ENCODE data around the gene TSPAN7. TPM values are rescaled to one million over a fixed set of nuclear protein-coding genes. Genes with fewer than 3 reads are reported as not detected.

TSPAN7 gene
- total and polyA plus RNA-seq, 9 of the 15 experiments (the other 6 are each of a cell fraction or from before 2014, with no cell fraction given): 0.07 to 0.29 (median 0.12) TPM; not detected in 1

- TF ChIP-seq USF2 (CRISPR knock-in tag; IDR thresholded peaks at IDR 0.05): peak; percentile 44; the same call in 1 of the 2 replicates
- TF ChIP-seq RNF219 (CRISPR knock-in tag; IDR thresholded peaks at IDR 0.05): no peak
- TF ChIP-seq BDP1 (IDR thresholded peaks at IDR 0.05; ENCODE audit: insufficient read depth, insufficient read length): no peak
- TF ChIP-seq HES1 (IDR thresholded peaks at IDR 0.05; ENCODE audit: low read depth): no peak
- no peak for TF ChIP-seq IRF1 (CRISPR knock-in tag; IDR thresholded peaks at IDR 0.05; ENCODE audit: borderline replicate concordance)
- peak; percentile 50; the same call in 1 of the 2 replicates for TF ChIP-seq USF1 (CRISPR knock-in tag; IDR thresholded peaks at IDR 0.05)
- TF ChIP-seq ELF2 (CRISPR knock-in tag; IDR thresholded peaks at IDR 0.05): no peak
- no peak for TF ChIP-seq ZNF146 (CRISPR knock-in tag; IDR thresholded peaks at IDR 0.05; ENCODE audit: unreplicated experiment)
- TF ChIP-seq POLR2AphosphoS5 (IDR thresholded peaks at IDR 0.05; ENCODE audit: control insufficient read depth, insufficient read depth, low read depth, low read length): peak; percentile 63
- no peak for TF ChIP-seq CHD2 (IDR thresholded peaks at IDR 0.05; ENCODE audit: low read depth, low read length)
- TF ChIP-seq TAL1 (IDR thresholded peaks at IDR 0.05): peak; percentile 73
- no peak for TF ChIP-seq L3MBTL2 (IDR thresholded peaks at IDR 0.05)
- TF ChIP-seq ZNF436 (CRISPR knock-in tag; IDR thresholded peaks at IDR 0.05): no peak
- TF ChIP-seq STAT5A (IDR thresholded peaks at IDR 0.05; ENCODE audit: borderline replicate concordance, low read length): peak; percentile 51; the same call in 1 of the 2 replicates
- no peak for TF ChIP-seq HNRNPUL1 (IDR thresholded peaks at IDR 0.05; ENCODE audit: low read length)
- peak; percentile 34; the same call in 1 of the 2 replicates for TF ChIP-seq BHLHE40 (IDR thresholded peaks at IDR 0.05; ENCODE audit: low read length)
- no peak for TF ChIP-seq NCOA1 (IDR thresholded peaks at IDR 0.05; ENCODE audit: low read depth)
- peak; percentile 30; the same call in 1 of the 2 replicates for TF ChIP-seq EP300 (IDR thresholded peaks at IDR 0.05; ENCODE audit: low read length)
- TF ChIP-seq NCOR1 (IDR thresholded peaks at IDR 0.05): peak; percentile 64
Observed at GRCh38 chrX:38649674-38650647, 88.6 kb downstream of the TSPAN7 start (continued).
